Cardiac muscle cell (in vitro differentiated cells and primary cell): Measurements from ENCODE around the gene KAZN. TPM values are rescaled to one million over a fixed set of nuclear protein-coding genes. Genes with fewer than 3 reads are reported as not detected.

ENCODE experiments used
- DNase-seq, 2 donors: peaks; one replicate each; pipeline versions ENCODE4 v3.0.0 to v3.0.0-alpha.2; 2010 to 2017; ENCODE audit warnings: low read depth in 1 of 2, low spot score in 1 of 2
- H3K27ac ChIP-seq: fragments of 200-600 bp; sonication (generic); 2 replicates; pipeline ENCODE4 v1.5.1; 2016
- H3K27me3 ChIP-seq: fragments of 200-600 bp; sonication (generic); 2 replicates; pipeline ENCODE4 v1.6.0; 2016; ENCODE audit warnings: control low read depth
- H3K36me3 ChIP-seq: fragments of 200-600 bp; sonication (generic); 2 replicates; pipeline ENCODE4 v1.5.1; 2016; ENCODE audit warnings: control low read depth
- H3K4me1 ChIP-seq: fragments of 200-600 bp; sonication (generic); 2 replicates; pipeline ENCODE4 v1.8.1; 2017; ENCODE audit warnings: low read depth, mild to moderate bottlenecking, mixed run types
- H3K4me3 ChIP-seq: fragments of 200-600 bp; sonication (generic); 2 replicates; pipeline ENCODE4 v1.5.1; 2016; ENCODE audit warnings: mild to moderate bottlenecking
- H3K9me3 ChIP-seq: fragments of 200-600 bp; sonication (generic); 2 replicates; pipeline ENCODE4 v1.5.1; 2017; ENCODE audit warnings: low read depth, mild to moderate bottlenecking, control low read depth
- CTCF ChIP-seq: IDR thresholded peaks from 2 replicates; pipeline ENCODE4 v1.5.1; 2012; ENCODE audit warnings: low read depth, mild to moderate bottlenecking, low read length
- polyA plus RNA-seq: library from polyadenylated mRNA; unstranded; fragments of >200 nt; fragmentation: Nextera tagmentation; extraction: Ambion mirVana; gene quantifications from 2 replicates; pipeline ENCODE4 v1.2.1, GENCODE V29; 2016
- total RNA-seq: library from RNA; depleted of rRNA; stranded (reverse); fragments of >200 nt; gene quantifications from 2 replicates; pipeline ENCODE4 v1.2.3, GENCODE V29; 2016

Gene KAZN
- total and polyA plus RNA-seq, 2 experiments from 2014 or later: 17.5 to 26.9 TPM

- TF ChIP-seq CTCF: no peak
- H3K9me3 ChIP-seq: no peaks in the 10 kb centered on the region
- H3K4me3 ChIP-seq: no peak overlapping the region
- no peaks in the 10 kb centered on the region for H3K27me3 ChIP-seq
- no peaks in the 10 kb centered on the region for H3K36me3 ChIP-seq
- no peak overlapping the region for H3K27ac ChIP-seq
- no peak for DNase-seq
- H3K4me1 ChIP-seq: peaks cover 9% of the 10 kb centered on the region
Observed at GRCh38 chr1:14928886-14929546, 330.5 kb downstream of the KAZN start.

DNA sequence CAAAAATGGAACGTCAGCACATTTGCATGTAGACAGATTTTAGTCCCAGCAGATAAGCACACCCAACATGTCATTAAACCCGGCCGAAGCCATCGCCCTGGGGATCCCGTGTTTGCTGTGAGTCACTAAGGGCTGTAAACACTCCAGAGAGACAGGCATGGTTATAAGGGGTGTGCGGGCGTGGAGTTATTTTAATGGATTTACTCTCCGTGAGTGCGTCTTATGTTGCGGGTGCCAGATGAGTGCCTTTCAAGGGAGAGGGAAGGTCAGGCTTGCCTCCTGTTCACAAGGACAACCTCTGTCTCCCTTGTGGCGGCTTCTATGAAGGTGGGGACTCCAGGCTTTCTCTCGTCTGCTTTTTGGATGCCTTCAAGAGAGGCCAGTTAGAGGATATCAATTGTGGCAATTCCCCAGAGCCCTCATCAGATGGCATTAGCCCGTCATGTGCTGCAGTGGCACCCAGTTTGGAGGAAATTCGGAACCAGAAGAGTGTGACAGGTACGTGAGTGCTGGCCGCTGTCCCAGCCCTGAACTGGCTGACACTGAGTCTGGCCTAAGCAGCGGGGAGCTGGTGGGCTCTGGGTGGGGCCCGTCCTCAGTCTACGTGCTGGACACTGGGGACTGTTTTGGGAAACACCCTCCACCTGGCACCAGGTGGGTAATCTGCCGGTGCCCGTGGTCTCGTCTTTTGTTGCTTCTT lies 331.2 kb downstream of the KAZN start:
- peak; percentile 29 to 43 for DNase-seq
- no peaks in the 10 kb centered on the region for H3K27me3 ChIP-seq
- H3K27ac ChIP-seq: no peak overlapping the region
- H3K4me1 ChIP-seq: peaks cover 9% of the 10 kb centered on the region
- no peaks in the 10 kb centered on the region for H3K36me3 ChIP-seq
- TF ChIP-seq CTCF: no peak
- no peaks in the 10 kb centered on the region for H3K9me3 ChIP-seq
- H3K4me3 ChIP-seq: no peak overlapping the region

GRCh38 chr1:14930247-14930965 lies 331.9 kb downstream of the KAZN start:
- Histone ChIP-seq H3K36me3 (no peaks in the 10 kb centered on the region), H3K9me3 (no peaks in the 10 kb centered on the region), H3K27ac (no peak overlapping the region), H3K4me1 (peaks cover 9% of the 10 kb centered on the region), H3K4me3 (no peak overlapping the region), H3K27me3 (no peaks in the 10 kb centered on the region)
- DNase-seq: no peak
- TF ChIP-seq CTCF: no peak

GRCh38 chr1:14932034-14932638 lies 333.7 kb downstream of the KAZN start:
- no peak for TF ChIP-seq CTCF
- Histone ChIP-seq H3K27me3 (no peaks in the 10 kb centered on the region), H3K4me1 (peaks cover 12% of the 10 kb centered on the region), H3K27ac (no peak overlapping the region), H3K9me3 (no peaks in the 10 kb centered on the region), H3K4me3 (no peak overlapping the region), H3K36me3 (no peaks in the 10 kb centered on the region)
- no peak for DNase-seq

- Histone ChIP-seq H3K27me3 (no peaks in the 10 kb centered on the region), H3K36me3 (no peaks in the 10 kb centered on the region), H3K9me3 (no peaks in the 10 kb centered on the region), H3K4me3 (no peak overlapping the region), H3K4me1 (peaks cover 12% of the 10 kb centered on the region), H3K27ac (no peak overlapping the region)
- TF ChIP-seq CTCF: no peak
- no peak for DNase-seq
Observed at GRCh38 chr1:14934867-14935266, 336.4 kb downstream of the KAZN start.
